ENCODE measurements around the gene TPRA1.

DNA sequence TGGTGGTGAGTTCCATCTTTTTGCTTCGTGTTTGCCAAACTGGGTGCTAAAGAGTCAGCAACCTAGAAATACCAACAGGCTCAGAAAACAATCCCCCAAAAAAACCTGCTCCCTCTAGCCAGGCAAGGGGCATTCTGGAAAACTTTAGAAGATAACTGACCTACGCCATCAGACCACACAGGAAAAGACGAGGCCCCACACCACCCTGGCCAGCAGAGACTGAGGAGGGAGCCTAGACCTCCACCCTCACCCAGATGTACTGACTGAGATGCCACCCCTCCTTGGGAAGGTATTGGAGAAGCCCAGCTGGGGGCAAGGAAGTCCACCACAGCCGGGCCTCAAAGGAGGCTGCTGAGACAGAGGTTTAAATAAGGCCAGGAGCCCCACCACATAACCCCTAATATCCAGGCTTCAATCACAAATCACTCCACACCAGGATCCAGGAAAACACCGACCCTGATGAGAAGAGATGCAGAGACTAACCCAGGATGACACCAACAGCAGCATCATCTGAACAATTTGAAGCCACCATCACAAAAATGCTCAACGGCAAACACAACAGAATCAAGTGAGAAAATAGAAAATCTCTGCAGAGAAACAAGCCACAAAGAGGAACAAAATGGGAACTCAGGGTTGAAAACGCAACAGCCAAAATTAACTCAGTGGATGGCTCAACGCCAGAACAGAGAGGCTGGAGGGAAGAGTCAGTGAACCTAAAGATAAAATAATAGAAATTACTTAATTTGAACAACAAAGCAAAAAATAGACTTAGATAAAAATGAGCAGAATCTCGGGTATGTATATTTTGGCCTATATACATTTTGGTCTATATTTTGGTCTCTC, 61.0 kb downstream of the TPRA1 start:
- TF ChIP-seq, protein P1, sequence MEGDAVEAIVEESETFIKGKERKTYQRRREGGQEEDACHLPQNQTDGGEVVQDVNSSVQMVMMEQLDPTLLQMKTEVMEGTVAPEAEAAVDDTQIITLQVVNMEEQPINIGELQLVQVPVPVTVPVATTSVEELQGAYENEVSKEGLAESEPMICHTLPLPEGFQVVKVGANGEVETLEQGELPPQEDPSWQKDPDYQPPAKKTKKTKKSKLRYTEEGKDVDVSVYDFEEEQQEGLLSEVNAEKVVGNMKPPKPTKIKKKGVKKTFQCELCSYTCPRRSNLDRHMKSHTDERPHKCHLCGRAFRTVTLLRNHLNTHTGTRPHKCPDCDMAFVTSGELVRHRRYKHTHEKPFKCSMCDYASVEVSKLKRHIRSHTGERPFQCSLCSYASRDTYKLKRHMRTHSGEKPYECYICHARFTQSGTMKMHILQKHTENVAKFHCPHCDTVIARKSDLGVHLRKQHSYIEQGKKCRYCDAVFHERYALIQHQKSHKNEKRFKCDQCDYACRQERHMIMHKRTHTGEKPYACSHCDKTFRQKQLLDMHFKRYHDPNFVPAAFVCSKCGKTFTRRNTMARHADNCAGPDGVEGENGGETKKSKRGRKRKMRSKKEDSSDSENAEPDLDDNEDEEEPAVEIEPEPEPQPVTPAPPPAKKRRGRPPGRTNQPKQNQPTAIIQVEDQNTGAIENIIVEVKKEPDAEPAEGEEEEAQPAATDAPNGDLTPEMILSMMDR (IDR thresholded peaks at IDR 0.05) = no peak
- no peak for TF ChIP-seq EZH2 (IDR thresholded peaks at IDR 0.05)
- TF ChIP-seq EZH2phosphoT487 (IDR thresholded peaks at IDR 0.05) = no peak

Measured in neural progenitor cell (in vitro differentiated cells).